Activated CD8-positive, alpha-beta memory T cell treated with anti-CD3 and anti-CD28 coated beads for 1 hour (primary cell): ENCODE data around the gene TRPV3.
"Not testable (repeated sequence)": the region's sequence is repeated elsewhere in the genome, so short reads cannot be mapped to it uniquely, and the experiment has no call there.

Source experiments
- DNase-seq, 2 donors: peaks; one replicate each; pipeline ENCODE4 v3.0.0-alpha.2; 2020; ENCODE audit warnings: low read depth in 1 of 2; ENCODE audit errors: extremely low read depth in 1 of 2

Gene TRPV3

DNA sequence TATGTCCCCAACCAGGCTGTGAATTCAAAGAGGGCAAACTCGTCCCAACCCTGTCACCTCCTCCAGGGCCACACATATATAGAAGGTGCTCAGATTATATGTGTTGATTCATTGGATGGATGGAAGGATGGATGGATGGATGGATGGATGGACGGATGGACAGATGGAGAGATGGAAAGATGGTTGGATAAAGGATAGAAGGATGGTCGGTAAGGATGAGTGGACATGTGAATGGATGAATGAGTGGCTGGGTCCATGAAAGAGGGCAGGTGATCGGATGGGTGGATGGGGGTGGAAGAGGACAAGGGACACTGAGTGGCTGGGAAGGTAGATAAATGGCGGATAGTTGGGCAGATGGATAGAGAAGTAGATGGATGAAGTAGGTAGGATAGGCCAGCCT, 30.1 kb downstream of the TRPV3 start:
- DNase-seq, result no peak

- DNase-seq, result no peak
Observed at GRCh38 chr17:3526971-3527370, 30.6 kb downstream of the TRPV3 start.

DNA sequence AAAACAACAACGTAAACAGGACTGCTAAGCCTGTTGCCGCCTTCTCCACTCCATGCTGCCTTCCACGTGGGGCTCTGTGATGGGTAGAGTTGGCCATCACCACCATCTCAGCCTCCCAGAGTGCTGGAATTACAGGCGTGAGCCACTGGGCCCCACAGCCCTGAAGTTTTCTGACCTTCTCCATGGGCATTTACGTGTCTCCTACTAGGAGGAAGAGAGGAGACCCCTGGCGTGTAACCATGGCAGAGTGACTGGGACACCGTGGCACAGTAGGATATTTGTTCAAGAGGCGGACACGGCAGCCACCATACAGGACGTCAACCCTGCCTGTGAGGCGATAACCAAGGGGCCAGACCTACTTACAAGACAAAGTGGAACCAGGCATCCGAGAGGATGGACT, 31.1 kb downstream of the TRPV3 start:
- DNase-seq, result no peak

DNA sequence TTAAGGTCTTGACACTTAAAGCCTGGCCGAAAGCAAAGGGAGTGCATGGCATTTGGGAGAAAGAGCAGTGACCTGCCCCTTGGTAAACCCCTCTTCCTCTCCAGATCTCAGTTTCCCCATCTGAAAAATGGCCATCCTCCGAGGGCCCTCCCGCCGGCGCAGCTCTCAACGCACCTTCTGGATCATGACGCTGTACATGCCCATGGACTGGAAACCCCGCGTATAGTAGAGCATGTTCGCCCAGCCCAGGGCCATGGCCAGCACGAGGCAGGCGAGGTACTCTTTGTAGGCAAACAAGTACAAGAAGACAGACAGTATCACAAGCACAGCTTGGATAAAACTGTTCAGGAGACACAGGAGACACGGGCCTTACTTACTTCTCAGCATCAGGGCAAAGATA, 33.6 kb downstream of the TRPV3 start:
- DNase-seq, result no peak

DNA sequence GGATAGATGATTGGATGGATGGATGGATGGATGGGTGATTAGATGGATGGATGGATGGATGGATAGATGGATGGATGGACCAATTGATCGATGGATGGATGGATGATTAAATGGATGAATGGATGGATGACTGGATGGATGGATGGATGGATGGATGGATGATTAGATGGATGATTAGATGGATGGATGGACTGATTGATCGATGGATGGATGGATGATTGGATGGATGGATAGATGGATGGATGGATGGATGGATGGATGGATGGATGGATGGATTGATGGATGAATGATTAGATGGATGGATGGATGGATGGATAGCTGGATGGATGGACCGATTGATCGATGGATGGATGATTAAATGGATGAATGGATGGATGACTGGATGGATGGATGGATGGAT, 38.1 kb downstream of the TRPV3 start:
- DNase-seq, result not testable (repeated sequence)

DNA sequence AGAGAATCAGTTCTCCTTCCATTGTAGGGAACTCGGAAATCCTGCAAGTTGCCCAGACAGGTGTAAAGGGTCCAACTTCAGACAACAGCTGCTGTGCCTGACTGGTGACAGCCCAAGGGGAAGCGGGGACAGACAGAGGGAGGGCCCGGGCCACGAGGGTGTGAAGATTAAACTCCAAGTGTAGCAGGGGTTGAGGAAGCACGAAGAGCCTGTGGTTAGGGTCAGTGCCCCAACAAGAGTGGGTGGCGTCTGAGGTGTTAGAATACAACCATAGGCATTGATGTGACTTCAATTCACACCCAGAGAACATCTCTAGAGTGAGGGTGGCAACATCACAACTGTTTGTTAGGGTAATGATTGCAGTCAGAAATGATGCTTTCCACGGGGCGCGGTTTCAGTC, 42.7 kb downstream of the TRPV3 start:
- DNase-seq, result no peak

GRCh38 chr17:3514167-3514566, 43.4 kb downstream of the TRPV3 start:
- not testable (repeated sequence) for DNase-seq

GRCh38 chr17:3513305-3514035, 44.1 kb downstream of the TRPV3 start:
- no peak for DNase-seq

DNA sequence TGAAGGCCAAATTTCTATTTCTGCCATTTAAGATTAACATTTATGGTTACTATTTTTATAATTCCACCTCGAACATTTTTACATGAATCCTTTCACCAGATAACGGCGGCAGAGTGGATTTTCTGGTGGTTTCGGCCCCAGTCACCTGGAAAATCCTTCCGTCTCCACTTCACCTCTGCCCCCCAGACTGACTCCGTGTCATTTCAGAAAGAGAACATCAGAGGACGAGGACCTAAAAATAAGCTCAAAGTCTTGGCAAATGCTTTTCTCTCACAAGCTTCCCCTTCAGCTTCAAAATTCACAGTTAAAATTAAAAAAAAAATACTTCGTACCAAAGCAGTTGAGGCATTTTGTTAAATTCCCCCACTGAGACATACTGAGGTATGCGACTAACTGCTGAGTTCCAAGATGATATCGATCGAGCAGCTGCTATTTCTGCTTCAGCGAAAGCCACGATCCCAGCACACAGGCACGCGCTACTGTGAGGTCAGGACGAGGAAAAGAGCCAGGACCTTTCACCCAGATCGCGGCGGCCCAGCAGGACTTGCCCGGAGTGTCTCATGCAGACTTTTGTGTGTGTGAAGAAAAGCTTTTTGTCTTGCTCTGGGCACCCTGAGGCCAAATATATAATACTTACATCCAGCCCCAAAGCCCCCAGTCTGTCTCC, 45.0 kb downstream of the TRPV3 start:
- no peak for DNase-seq

GRCh38 chr17:3511852-3512504, 45.6 kb downstream of the TRPV3 start:
- no peak for DNase-seq

GRCh38 chr17:3510090-3510489, 47.5 kb downstream of the TRPV3 start:
- DNase-seq, result no peak

GRCh38 chr17:3507869-3508268, 49.7 kb downstream of the TRPV3 start:
- DNase-seq, result no peak

DNA sequence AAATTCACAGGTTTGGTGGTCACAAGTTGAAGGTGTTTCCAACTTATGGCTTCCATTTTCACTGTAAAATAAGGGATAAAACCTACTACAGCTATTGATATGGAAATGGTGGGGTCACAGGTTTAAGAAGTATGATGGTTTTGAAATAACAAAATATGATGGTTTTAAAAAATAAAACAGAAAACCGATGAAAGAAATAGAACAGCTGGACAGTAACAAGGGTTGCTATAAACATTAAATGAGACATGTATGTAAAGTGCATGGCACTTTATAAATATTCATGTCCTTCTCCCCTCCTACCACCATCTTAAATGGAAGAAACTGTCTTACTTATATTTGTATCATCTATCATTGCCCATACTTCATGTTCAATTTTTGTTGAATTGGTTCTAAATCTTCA, 50.5 kb downstream of the TRPV3 start:
- DNase-seq, result no peak

DNA sequence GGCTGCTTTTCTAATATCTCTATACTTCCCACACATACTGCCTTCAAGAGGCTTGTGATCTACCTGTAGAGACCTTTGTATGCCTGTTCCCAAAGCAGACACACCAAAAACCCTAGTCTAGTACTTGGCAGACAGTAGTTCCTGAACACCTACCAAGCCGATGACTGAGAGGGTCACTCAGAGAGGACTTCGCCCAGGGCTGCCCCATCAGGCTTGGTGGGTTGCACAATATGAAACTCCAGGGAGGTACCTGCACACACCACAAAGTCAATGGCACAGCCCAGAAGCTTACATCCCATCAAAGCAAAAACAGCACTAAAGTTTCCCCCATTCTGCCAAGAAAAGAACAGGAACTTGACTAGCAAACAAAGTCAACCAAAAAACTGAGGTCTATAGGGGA, 51.6 kb downstream of the TRPV3 start:
- DNase-seq, result no peak

DNA sequence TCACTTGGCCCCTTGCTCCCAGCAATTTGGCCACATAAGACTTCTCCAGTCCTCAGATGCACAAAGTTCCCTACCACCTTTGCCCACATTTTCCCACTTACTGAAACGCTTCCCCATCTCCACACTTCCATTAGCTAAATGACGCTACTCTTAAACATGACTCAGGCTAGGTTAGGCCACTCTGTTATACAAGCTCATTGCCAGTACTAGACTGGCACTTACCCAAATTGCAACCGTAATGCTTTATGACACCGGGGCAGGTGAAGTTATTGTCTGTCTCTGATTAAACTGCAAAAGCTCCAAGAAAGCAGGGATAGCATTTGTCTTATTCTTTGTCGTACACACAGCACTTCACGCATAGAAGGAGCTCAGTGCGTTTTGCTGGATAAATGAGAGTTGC, 52.6 kb downstream of the TRPV3 start:
- no peak for DNase-seq

GRCh38 chr17:3503285-3503684, 54.3 kb downstream of the TRPV3 start:
- no peak for DNase-seq

DNA sequence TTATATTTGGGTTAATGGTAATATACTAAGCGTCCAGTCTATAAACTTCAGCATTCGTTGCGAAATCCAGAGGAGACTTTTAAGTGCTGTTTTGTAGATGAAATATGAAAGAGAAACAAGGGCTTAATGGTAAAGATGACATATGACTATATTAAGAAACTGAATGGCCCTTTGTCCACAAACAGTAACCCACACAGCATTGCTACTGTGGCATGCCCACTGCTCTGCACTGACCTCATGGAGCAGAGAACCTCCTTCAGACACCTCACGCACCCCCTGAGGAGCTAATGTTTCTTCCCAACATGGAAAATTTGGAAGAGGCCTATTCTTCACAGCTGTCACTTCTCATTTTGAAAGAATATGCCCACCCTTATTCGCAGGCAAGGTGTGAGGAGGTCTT, 55.1 kb downstream of the TRPV3 start:
- DNase-seq, result no peak

DNA sequence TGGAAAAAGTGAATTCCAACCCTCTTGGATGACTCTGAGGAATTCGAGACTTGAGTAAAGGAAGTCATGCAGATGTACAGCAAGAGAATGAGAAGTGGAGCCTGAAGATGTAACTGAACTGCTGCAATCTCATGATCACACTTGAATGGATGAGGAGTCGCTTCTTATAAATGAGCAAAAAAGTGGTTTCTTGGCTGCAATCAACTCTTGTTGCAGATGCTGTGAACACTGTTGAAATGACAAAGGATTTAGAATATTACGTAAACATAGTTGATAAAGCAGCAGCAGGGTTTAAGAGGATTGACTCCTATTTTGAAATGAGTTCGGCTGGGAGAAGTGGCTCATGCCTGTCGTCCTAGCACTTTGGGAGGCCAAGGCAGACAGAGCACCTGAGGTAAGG, 56.3 kb downstream of the TRPV3 start:
- no peak for DNase-seq

- no peak for DNase-seq
Observed at GRCh38 chr17:3497101-3497500, 60.5 kb downstream of the TRPV3 start.

- DNase-seq, result no peak
Observed at GRCh38 chr17:3485481-3486068, 72.0 kb downstream of the TRPV3 start.

GRCh38 chr17:3482852-3483251, 74.8 kb downstream of the TRPV3 start:
- no peak for DNase-seq

- no peak for DNase-seq
Observed at GRCh38 chr17:3479988-3480387, 77.6 kb downstream of the TRPV3 start.
